Chondrocyte (in vitro differentiated cells): ENCODE data around the gene BMPR2. TPM values are rescaled to one million over a fixed set of nuclear protein-coding genes. Genes with fewer than 3 reads are reported as not detected.
"Not testable (repeated sequence)": the region's sequence is repeated elsewhere in the genome, so short reads cannot be mapped to it uniquely, and the experiment has no call there.

ENCODE experiments used
- DNase-seq: peaks from one replicate; pipeline ENCODE4 v3.0.0; 2021; ENCODE audit warnings: mixed read lengths, low spot score
- H3K27ac Mint-ChIP-seq: one replicate; pipeline ENCODE4 v1.8.0; 2021; ENCODE audit warnings: mild to moderate bottlenecking, moderate library complexity, mixed read lengths; ENCODE audit not compliant: unreplicated experiment
- H3K27me3 Mint-ChIP-seq: 2 replicates; pipeline ENCODE4 v1.8.0; 2021; ENCODE audit warnings: low read depth, mixed read lengths
- H3K36me3 Mint-ChIP-seq: 2 replicates; pipeline ENCODE4 v1.8.0; 2021; ENCODE audit warnings: low read depth, mixed read lengths
- H3K4me1 Mint-ChIP-seq: 2 replicates; pipeline ENCODE4 v1.8.0; 2021; ENCODE audit warnings: low read depth, mild to moderate bottlenecking, mixed read lengths
- H3K4me3 Mint-ChIP-seq: one replicate; pipeline ENCODE4 v1.8.0; 2021; ENCODE audit warnings: mild to moderate bottlenecking, moderate library complexity, mixed read lengths; ENCODE audit not compliant: unreplicated experiment
- H3K9me3 Mint-ChIP-seq: 2 replicates; pipeline ENCODE4 v1.8.0; 2021; ENCODE audit warnings: low read depth, mixed read lengths
- total RNA-seq: library from RNA; stranded (reverse); gene quantifications from 3 replicates; pipeline ENCODE4 v1.2.1, GENCODE V29; 2021
- TF ChIP-seq, protein P1 (sequence below): fragments of 200-600 bp; sonication (generic); IDR thresholded peaks from 2 replicates; pipeline ENCODE4 v1.5.0; 2021; ENCODE audit warnings: antibody characterized with exemption, mild to moderate bottlenecking, moderate library complexity

Gene BMPR2
- total RNA-seq, 1 donor from 2014 or later: 92.0 TPM

DNA sequence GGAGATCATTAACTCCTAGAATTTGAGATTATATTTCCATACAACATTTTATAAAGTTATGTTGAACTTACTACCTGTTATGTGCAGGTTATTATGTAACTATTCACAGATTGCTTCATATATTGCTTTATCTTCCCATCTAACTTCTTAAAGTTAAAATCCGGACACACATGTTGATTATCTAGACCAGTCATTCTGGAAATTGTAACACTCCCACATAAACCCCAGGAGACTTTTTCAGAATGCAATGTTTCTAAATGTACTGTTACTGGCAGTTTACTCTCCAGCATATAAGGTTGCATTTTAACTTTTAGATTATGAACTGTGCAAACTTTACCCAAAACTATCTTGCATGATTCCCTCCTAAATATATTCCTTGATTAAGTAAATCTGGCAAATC is 188.1 kb downstream of the BMPR2 start:
- H3K27ac Mint-ChIP-seq: no peak overlapping the region
- H3K9me3 Mint-ChIP-seq: no peaks in the 10 kb centered on the region
- no peaks in the 10 kb centered on the region for H3K27me3 Mint-ChIP-seq
- H3K4me3 Mint-ChIP-seq: no peak overlapping the region
- peaks cover 11% of the 10 kb centered on the region for H3K36me3 Mint-ChIP-seq
- DNase-seq: no peak
- no peaks in the 10 kb centered on the region for H3K4me1 Mint-ChIP-seq
- TF ChIP-seq, protein P1, sequence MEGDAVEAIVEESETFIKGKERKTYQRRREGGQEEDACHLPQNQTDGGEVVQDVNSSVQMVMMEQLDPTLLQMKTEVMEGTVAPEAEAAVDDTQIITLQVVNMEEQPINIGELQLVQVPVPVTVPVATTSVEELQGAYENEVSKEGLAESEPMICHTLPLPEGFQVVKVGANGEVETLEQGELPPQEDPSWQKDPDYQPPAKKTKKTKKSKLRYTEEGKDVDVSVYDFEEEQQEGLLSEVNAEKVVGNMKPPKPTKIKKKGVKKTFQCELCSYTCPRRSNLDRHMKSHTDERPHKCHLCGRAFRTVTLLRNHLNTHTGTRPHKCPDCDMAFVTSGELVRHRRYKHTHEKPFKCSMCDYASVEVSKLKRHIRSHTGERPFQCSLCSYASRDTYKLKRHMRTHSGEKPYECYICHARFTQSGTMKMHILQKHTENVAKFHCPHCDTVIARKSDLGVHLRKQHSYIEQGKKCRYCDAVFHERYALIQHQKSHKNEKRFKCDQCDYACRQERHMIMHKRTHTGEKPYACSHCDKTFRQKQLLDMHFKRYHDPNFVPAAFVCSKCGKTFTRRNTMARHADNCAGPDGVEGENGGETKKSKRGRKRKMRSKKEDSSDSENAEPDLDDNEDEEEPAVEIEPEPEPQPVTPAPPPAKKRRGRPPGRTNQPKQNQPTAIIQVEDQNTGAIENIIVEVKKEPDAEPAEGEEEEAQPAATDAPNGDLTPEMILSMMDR: no peak

- H3K27me3 Mint-ChIP-seq: no peaks in the 10 kb centered on the region
- peaks cover 4% of the 10 kb centered on the region for H3K36me3 Mint-ChIP-seq
- TF ChIP-seq, protein P1: no peak
- no peak for DNase-seq
- no peaks in the 10 kb centered on the region for H3K9me3 Mint-ChIP-seq
- H3K4me3 Mint-ChIP-seq: no peak overlapping the region
- H3K27ac Mint-ChIP-seq: no peak overlapping the region
- no peaks in the 10 kb centered on the region for H3K4me1 Mint-ChIP-seq
These were observed 190.2 kb downstream of the BMPR2 start for GRCh38 chr2:202566286-202566685.

- DNase-seq: no peak
- no peaks in the 10 kb centered on the region for H3K27me3 Mint-ChIP-seq
These were observed 198.4 kb downstream of the BMPR2 start for GRCh38 chr2:202574541-202574940.

DNA sequence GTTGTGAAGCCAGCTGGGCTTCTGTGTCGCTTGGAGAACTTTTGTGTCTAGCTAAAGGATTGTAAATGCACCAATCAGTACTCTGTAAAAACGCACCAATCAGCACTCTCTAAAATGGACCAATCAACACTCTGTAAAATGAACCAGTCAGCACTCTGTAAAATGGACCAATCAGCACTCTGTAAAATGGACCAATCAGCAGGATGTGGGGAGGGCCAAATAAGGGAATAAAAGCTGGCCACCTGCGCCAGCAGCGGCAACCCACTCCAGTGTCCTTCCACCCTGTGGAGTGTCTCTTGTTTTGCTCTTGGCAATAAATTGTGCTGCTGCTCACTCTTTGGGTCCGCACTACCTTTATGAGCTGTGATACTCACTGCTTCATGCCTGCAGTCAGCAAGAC is 199.1 kb downstream of the BMPR2 start:
- not testable (repeated sequence) for H3K27ac Mint-ChIP-seq, H3K4me1 Mint-ChIP-seq, H3K4me3 Mint-ChIP-seq, DNase-seq, H3K36me3 Mint-ChIP-seq, H3K27me3 Mint-ChIP-seq, H3K9me3 Mint-ChIP-seq

More at GRCh38 chr2:202574541-202574940, 198.4 kb downstream of the BMPR2 start:
- Mint-ChIP-seq H3K4me3 (no peak overlapping the region), H3K27ac (no peak overlapping the region), H3K36me3 (no peaks in the 10 kb centered on the region), H3K9me3 (peaks cover 5% of the 10 kb centered on the region), H3K4me1 (peaks cover 3% of the 10 kb centered on the region)
- TF ChIP-seq, protein P1: no peak

GRCh38 chr2:202577250-202578183 is 201.4 kb downstream of the BMPR2 start:
- Mint-ChIP-seq H3K4me3 (no peak overlapping the region), H3K4me1 (no peaks in the 10 kb centered on the region), H3K27ac (no peak overlapping the region), H3K36me3 (no peaks in the 10 kb centered on the region), H3K27me3 (no peaks in the 10 kb centered on the region), H3K9me3 (peaks cover 8% of the 10 kb centered on the region)
- TF ChIP-seq, protein P1: no peak
- DNase-seq: no peak

GRCh38 chr2:202582846-202583245 is 206.7 kb downstream of the BMPR2 start:
- not testable (repeated sequence) for H3K27me3 Mint-ChIP-seq

More at GRCh38 chr2:202582846-202583245, 206.7 kb downstream of the BMPR2 start:
- H3K4me1 Mint-ChIP-seq, DNase-seq, H3K4me3 Mint-ChIP-seq, H3K27ac Mint-ChIP-seq, H3K36me3 Mint-ChIP-seq: not testable (repeated sequence)
- H3K9me3 Mint-ChIP-seq: peaks cover 15% of the 10 kb centered on the region
